Natural killer cell (primary cell): ENCODE results near the gene CPSF3. TPM values are rescaled to one million over a fixed set of nuclear protein-coding genes. Genes with fewer than 3 reads are reported as not detected.

Experiments
- ATAC-seq, 3 donors: fragments of 150-1000 bp in 2 of 3; fragments of 200-7000 bp in 1 of 3; cut with Tn5 transposase; 1 replicate in 1 of 3; 2 replicates in 2 of 3; pipeline ENCODE4 v1.10.0; 2021; ENCODE audit warnings: mild to moderate bottlenecking in 2 of 3, moderate library complexity in 2 of 3
- DNase-seq, 2 donors: peaks; one replicate each; pipeline versions ENCODE4 v3.0.0 to v3.0.0-alpha.2; 2013 to 2021; ENCODE audit warnings: mixed read lengths in 1 of 2
- H3K27ac ChIP-seq: one replicate; pipeline ENCODE4 v1.5.1; 2013; ENCODE audit warnings: mild to moderate bottlenecking, low read length
- H3K27me3 ChIP-seq: one replicate; pipeline ENCODE4 v1.6.1; 2013; ENCODE audit warnings: low read length; ENCODE audit not compliant: control insufficient read depth, insufficient read depth
- H3K36me3 ChIP-seq: one replicate; pipeline ENCODE4 v1.6.1; 2013; ENCODE audit warnings: low read length; ENCODE audit not compliant: control insufficient read depth, insufficient read depth
- H3K4me1 ChIP-seq: one replicate; pipeline ENCODE4 v1.6.1; 2013; ENCODE audit warnings: low read length; ENCODE audit not compliant: control insufficient read depth, insufficient read depth
- H3K4me3 ChIP-seq: one replicate; pipeline ENCODE4 v1.5.1; 2013; ENCODE audit warnings: low read length
- H3K9me3 ChIP-seq: one replicate; pipeline ENCODE4 v1.6.1; 2013; ENCODE audit warnings: low read length; ENCODE audit not compliant: control insufficient read depth, insufficient read depth
- H3K27ac Mint-ChIP-seq, 2 donors: one replicate each; pipeline ENCODE4 v1.8.0; 2022; ENCODE audit warnings: mild to moderate bottlenecking in 2 of 2, mixed read lengths in 2 of 2, moderate library complexity in 1 of 2
- H3K27me3 Mint-ChIP-seq, 2 donors: one replicate each; pipeline ENCODE4 v1.8.0; 2022; ENCODE audit warnings: low read depth in 2 of 2, mixed read lengths in 2 of 2
- H3K36me3 Mint-ChIP-seq: one replicate; pipeline ENCODE4 v1.8.0; 2022; ENCODE audit warnings: mixed read lengths
- H3K4me1 Mint-ChIP-seq, 2 donors: one replicate each; pipeline ENCODE4 v1.8.0; 2022; ENCODE audit warnings: mixed read lengths in 2 of 2
- H3K4me3 Mint-ChIP-seq: one replicate; pipeline ENCODE4 v1.8.0; 2022; ENCODE audit warnings: mild to moderate bottlenecking, moderate library complexity, mixed read lengths
- H3K9me3 Mint-ChIP-seq, 2 donors: one replicate each; pipeline ENCODE4 v1.8.0; 2022; ENCODE audit warnings: mixed read lengths in 2 of 2
- CTCF ChIP-seq: fragments of 200-600 bp; IDR thresholded peaks from one replicate; pipeline ENCODE4 v1.8.0; 2022; ENCODE audit warnings: antibody characterized with exemption
- WGBS: methylation state at CpG from one replicate; pipeline ENCODE4 v1.1.7; 2013; ENCODE audit warnings: missing lambda C conversion rate; ENCODE audit not compliant: insufficient coverage; 5-methylcytosine and 5-hydroxymethylcytosine counted together
- intact Hi-C: fragments of 100-400 bp; cut with micrococcal nuclease; formaldehyde crosslinking; loops from one replicate; pipeline ENCODE4 v1.14.2; 2022
- total RNA-seq, 4 donors: library from RNA; stranded (reverse); fragments of 120-200 nt in 1 of 4; gene quantifications; one replicate each; pipeline versions ENCODE4 v1.2.3 to v1.2.4, GENCODE V29; 2013 to 2022

CPSF3 gene
- total RNA-seq, 3 donors from 2014 or later (not counting 1 experiment from before 2014, with no cell fraction given) = 28.4 to 30.7 (median 28.7) TPM

DNA sequence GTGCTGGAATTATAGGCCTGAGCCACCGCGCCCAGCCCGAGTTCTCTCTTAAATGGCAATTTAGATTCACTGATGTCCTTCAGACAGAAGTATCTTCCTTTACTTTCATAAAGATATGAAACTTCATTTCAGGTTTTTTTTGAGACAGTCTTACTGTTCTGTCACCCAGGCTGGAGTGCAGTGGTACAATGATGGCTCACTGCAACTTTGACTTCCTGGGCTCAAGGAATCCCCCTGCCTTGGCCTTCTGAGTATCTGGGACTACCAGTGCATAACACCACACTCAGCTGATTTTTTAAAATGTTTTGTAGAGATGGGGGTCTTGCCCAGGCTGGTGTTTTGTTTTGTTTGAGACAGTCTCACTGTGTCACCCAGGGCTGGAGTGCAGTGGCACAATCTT lies 13.3 kb upstream of the CPSF3 start:
- TF ChIP-seq CTCF = no peak
- WGBS = 100% methylated on average over 3 of the region's 3 CpGs
- Mint-ChIP-seq H3K4me1 (peaks cover 13 to 15% of the 10 kb centered on the region in 2 donors), H3K27me3 (no peaks in the 10 kb centered on the region), H3K36me3 (no peaks in the 10 kb centered on the region), H3K27ac (no peak overlapping the region), H3K9me3 (no peaks in the 10 kb centered on the region), H3K4me3 (no peak overlapping the region)
- H3K27me3 ChIP-seq = no peaks in the 10 kb centered on the region
- intact Hi-C loops = no loop called here
- DNase-seq (no peak), ATAC-seq (no peak)
- H3K9me3 ChIP-seq = no peaks in the 10 kb centered on the region
- peaks cover 4% of the 10 kb centered on the region for H3K4me1 ChIP-seq
- H3K36me3 ChIP-seq = peaks cover 55% of the 10 kb centered on the region
- no peak overlapping the region for H3K27ac ChIP-seq
- H3K4me3 ChIP-seq = no peak overlapping the region

- intact Hi-C loops = no loop called here
- 96% methylated on average over 5 of the region's 7 CpGs for WGBS
- no peaks in the 10 kb centered on the region for H3K27me3 Mint-ChIP-seq
- H3K27ac Mint-ChIP-seq = peak overlapping the region in 1 of 2 donors; percentile 15
- Histone ChIP-seq H3K4me1 (peaks cover 16% of the 10 kb centered on the region), H3K36me3 (peaks cover 36% of the 10 kb centered on the region), H3K9me3 (no peaks in the 10 kb centered on the region), H3K27ac (no peak overlapping the region), H3K4me3 (no peak overlapping the region), H3K27me3 (no peaks in the 10 kb centered on the region)
- H3K36me3 Mint-ChIP-seq = no peaks in the 10 kb centered on the region
- H3K4me1 Mint-ChIP-seq = peaks cover 36% of the 10 kb centered on the region in 2 donors
- H3K4me3 Mint-ChIP-seq = no peak overlapping the region
- no peak for DNase-seq
- ATAC-seq = no peak
- H3K9me3 Mint-ChIP-seq = no peaks in the 10 kb centered on the region
- TF ChIP-seq CTCF = no peak
Observed at GRCh38 chr2:9412781-9413180, 10.7 kb upstream of the CPSF3 start.

GRCh38 chr2:9415516-9416169 lies 7.8 kb upstream of the CPSF3 start:
- Histone ChIP-seq H3K4me3 (no peak overlapping the region), H3K36me3 (peaks cover 23% of the 10 kb centered on the region), H3K9me3 (no peaks in the 10 kb centered on the region), H3K27ac (no peak overlapping the region), H3K4me1 (peaks cover 16% of the 10 kb centered on the region), H3K27me3 (no peaks in the 10 kb centered on the region)
- no peaks in the 10 kb centered on the region for H3K9me3 Mint-ChIP-seq
- intact Hi-C loops = no loop called here
- ATAC-seq (no peak), DNase-seq (no peak)
- WGBS = 98% methylated on average over 16 of the region's 16 CpGs
- H3K4me3 Mint-ChIP-seq = no peak overlapping the region
- peak overlapping the region in 1 of 2 donors; percentile 78 for H3K27ac Mint-ChIP-seq
- TF ChIP-seq CTCF = no peak
- no peaks in the 10 kb centered on the region for H3K27me3 Mint-ChIP-seq
- H3K4me1 Mint-ChIP-seq = peaks cover 50 to 53% of the 10 kb centered on the region in 2 donors
- no peaks in the 10 kb centered on the region for H3K36me3 Mint-ChIP-seq
